ENCODE data around the gene SPTBN4. TPM values are rescaled to one million over a fixed set of nuclear protein-coding genes. Genes with fewer than 3 reads are reported as not detected.
A peak's percentile ranks its signal among the peaks of the same experiment; 100 is the strongest.
"Not testable (repeated sequence)": the region's sequence is repeated elsewhere in the genome, so short reads cannot be mapped to it uniquely, and the experiment has no call there.

SPTBN4 gene
- total RNA-seq, 1 experiment from 2014 or later, result 0.61 TPM

- H3K4me1 ChIP-seq (replicated peaks), result peaks cover 7% of the 10 kb centered on the region
- H3K9me3 ChIP-seq (replicated peaks), result no peaks in the 10 kb centered on the region
- H3K4me3 ChIP-seq, result no peak overlapping the region
- DNase-seq (ENCODE audit: low read depth in 1 of 2, low spot score in 2 of 2), result no peak
- peaks cover 25% of the 10 kb centered on the region for H3K36me3 ChIP-seq
- no peak overlapping the region for H3K27ac ChIP-seq
- H3K27me3 ChIP-seq (replicated peaks), result no peaks in the 10 kb centered on the region
Measured at GRCh38 chr19:40445780-40446262, 21.0 kb upstream of the SPTBN4 start.

- Histone ChIP-seq H3K36me3 (peaks cover 20% of the 10 kb centered on the region), H3K4me3 (no peak overlapping the region), H3K27ac (no peak overlapping the region), H3K9me3 (replicated peaks) (no peaks in the 10 kb centered on the region), H3K27me3 (replicated peaks) (no peaks in the 10 kb centered on the region), H3K4me1 (replicated peaks) (peaks cover 7% of the 10 kb centered on the region)
- DNase-seq (ENCODE audit: low read depth in 1 of 2, low spot score in 2 of 2), result no peak
Measured at GRCh38 chr19:40446263-40446784, 20.5 kb upstream of the SPTBN4 start.

- H3K4me1 ChIP-seq (replicated peaks), result no peaks in the 10 kb centered on the region
- no peak overlapping the region for H3K27ac ChIP-seq
- no peaks in the 10 kb centered on the region for H3K9me3 ChIP-seq (replicated peaks)
- 0 out of 2 replicates have a peak, but pooled peaks cover 3% of the 10 kb centered on the region for H3K36me3 ChIP-seq
- DNase-seq (ENCODE audit: low read depth in 1 of 2, low spot score in 2 of 2), result no peak
- no peaks in the 10 kb centered on the region for H3K27me3 ChIP-seq (replicated peaks)
- H3K4me3 ChIP-seq, result no peak overlapping the region
Measured at GRCh38 chr19:40449506-40449905, 17.3 kb upstream of the SPTBN4 start.

GRCh38 chr19:40450664-40451063, 16.1 kb upstream of the SPTBN4 start:
- H3K4me3 ChIP-seq, result no peak overlapping the region
- no peaks in the 10 kb centered on the region for H3K9me3 ChIP-seq (replicated peaks)

GRCh38 chr19:40452016-40452415, 14.8 kb upstream of the SPTBN4 start:
- no peak for DNase-seq (ENCODE audit: low read depth in 1 of 2, low spot score in 2 of 2)
- no peak overlapping the region for H3K4me3 ChIP-seq
- H3K4me1 ChIP-seq (replicated peaks), result no peaks in the 10 kb centered on the region
- H3K27ac ChIP-seq, result no peak overlapping the region
- H3K36me3 ChIP-seq, result 0 out of 2 replicates have a peak, but pooled peaks cover 3% of the 10 kb centered on the region
- H3K27me3 ChIP-seq (replicated peaks), result no peaks in the 10 kb centered on the region
- H3K9me3 ChIP-seq (replicated peaks), result no peaks in the 10 kb centered on the region

More at GRCh38 chr19:40450664-40451063, 16.1 kb upstream of the SPTBN4 start:
- DNase-seq (ENCODE audit: low read depth in 1 of 2, low spot score in 2 of 2), result no peak
- no peaks in the 10 kb centered on the region for H3K4me1 ChIP-seq (replicated peaks)
- no peak overlapping the region for H3K27ac ChIP-seq
- H3K36me3 ChIP-seq, result 0 out of 2 replicates have a peak, but pooled peaks cover 3% of the 10 kb centered on the region
- H3K27me3 ChIP-seq (replicated peaks), result no peaks in the 10 kb centered on the region

GRCh38 chr19:40453151-40453735, 13.6 kb upstream of the SPTBN4 start:
- no peaks in the 10 kb centered on the region for H3K27me3 ChIP-seq (replicated peaks)
- no peaks in the 10 kb centered on the region for H3K4me1 ChIP-seq (replicated peaks)
- no peaks in the 10 kb centered on the region for H3K9me3 ChIP-seq (replicated peaks)
- H3K27ac ChIP-seq, result no peak overlapping the region
- H3K4me3 ChIP-seq, result no peak overlapping the region
- H3K36me3 ChIP-seq, result 0 out of 2 replicates have a peak, but pooled peaks cover 3% of the 10 kb centered on the region
- no peak for DNase-seq (ENCODE audit: low read depth in 1 of 2, low spot score in 2 of 2)

- not testable (repeated sequence) for H3K4me3 ChIP-seq
Measured at GRCh38 chr19:40453943-40454342, 12.9 kb upstream of the SPTBN4 start.

GRCh38 chr19:40457048-40457447, 9.8 kb upstream of the SPTBN4 start:
- H3K4me1 ChIP-seq (replicated peaks), result no peaks in the 10 kb centered on the region
- H3K36me3 ChIP-seq, result no peaks in the 10 kb centered on the region
- no peak for DNase-seq (ENCODE audit: low read depth in 1 of 2, low spot score in 2 of 2)
- no peaks in the 10 kb centered on the region for H3K9me3 ChIP-seq (replicated peaks)
- no peak overlapping the region for H3K4me3 ChIP-seq
- no peak overlapping the region for H3K27ac ChIP-seq
- no peaks in the 10 kb centered on the region for H3K27me3 ChIP-seq (replicated peaks)

More at GRCh38 chr19:40453943-40454342, 12.9 kb upstream of the SPTBN4 start:
- not testable (repeated sequence) for H3K4me1 ChIP-seq (replicated peaks); H3K36me3 ChIP-seq; H3K27me3 ChIP-seq (replicated peaks); H3K27ac ChIP-seq; DNase-seq (ENCODE audit: low read depth in 1 of 2, low spot score in 2 of 2); H3K9me3 ChIP-seq (replicated peaks)

GRCh38 chr19:40457953-40458596, 8.7 kb upstream of the SPTBN4 start:
- H3K36me3 ChIP-seq, result no peaks in the 10 kb centered on the region
- no peak overlapping the region for H3K27ac ChIP-seq
- H3K27me3 ChIP-seq (replicated peaks), result no peaks in the 10 kb centered on the region
- no peaks in the 10 kb centered on the region for H3K4me1 ChIP-seq (replicated peaks)
- H3K4me3 ChIP-seq, result no peak overlapping the region
- H3K9me3 ChIP-seq (replicated peaks), result no peaks in the 10 kb centered on the region
- no peak for DNase-seq (ENCODE audit: low read depth in 1 of 2, low spot score in 2 of 2)

GRCh38 chr19:40458597-40458974, 8.2 kb upstream of the SPTBN4 start:
- no peak for DNase-seq (ENCODE audit: low read depth in 1 of 2, low spot score in 2 of 2)
- peaks cover under 1% of the 10 kb centered on the region for H3K4me1 ChIP-seq (replicated peaks)
- no peak overlapping the region for H3K4me3 ChIP-seq
- no peaks in the 10 kb centered on the region for H3K36me3 ChIP-seq
- no peak overlapping the region for H3K27ac ChIP-seq
- no peaks in the 10 kb centered on the region for H3K27me3 ChIP-seq (replicated peaks)
- no peaks in the 10 kb centered on the region for H3K9me3 ChIP-seq (replicated peaks)

GRCh38 chr19:40460185-40460584, 6.6 kb upstream of the SPTBN4 start:
- no peaks in the 10 kb centered on the region for H3K36me3 ChIP-seq
- H3K4me3 ChIP-seq, result no peak overlapping the region

GRCh38 chr19:40461669-40462221, 5.1 kb upstream of the SPTBN4 start:
- H3K27ac ChIP-seq, result no peak overlapping the region
- H3K27me3 ChIP-seq (replicated peaks), result peaks cover 5% of the 10 kb centered on the region
- no peaks in the 10 kb centered on the region for H3K9me3 ChIP-seq (replicated peaks)
- H3K4me3 ChIP-seq, result no peak overlapping the region
- peaks cover 25% of the 10 kb centered on the region for H3K4me1 ChIP-seq (replicated peaks)
- H3K36me3 ChIP-seq, result no peaks in the 10 kb centered on the region
- no peak for DNase-seq (ENCODE audit: low read depth in 1 of 2, low spot score in 2 of 2)

More at GRCh38 chr19:40460185-40460584, 6.6 kb upstream of the SPTBN4 start:
- peaks cover 15% of the 10 kb centered on the region for H3K4me1 ChIP-seq (replicated peaks)
- H3K27me3 ChIP-seq (replicated peaks), result no peaks in the 10 kb centered on the region
- no peak for DNase-seq (ENCODE audit: low read depth in 1 of 2, low spot score in 2 of 2)
- no peaks in the 10 kb centered on the region for H3K9me3 ChIP-seq (replicated peaks)
- H3K27ac ChIP-seq, result no peak overlapping the region

- peak in 1 of 2 experiments; percentile 13 for DNase-seq (ENCODE audit: low read depth in 1 of 2, low spot score in 2 of 2)
- H3K9me3 ChIP-seq (replicated peaks); H3K4me3 ChIP-seq; H3K36me3 ChIP-seq: not testable (repeated sequence)
- H3K4me1 ChIP-seq (replicated peaks), result peaks cover 26% of the 10 kb centered on the region
- peaks cover 13% of the 10 kb centered on the region for H3K27me3 ChIP-seq (replicated peaks)
- H3K27ac ChIP-seq, result peak overlapping the region; percentile 36; the same call in 1 of the 2 replicates
Measured at GRCh38 chr19:40463587-40464037, 3.2 kb upstream of the SPTBN4 start.

Data from SJSA1 (cell line).